ENCODE measurements around the gene S100A13.

The S100A13 gene

GRCh38 chr1:153633754-153634665 is 6.7 kb upstream of the S100A13 start, which contains the start of gene CHTOP:
TSS of gene CHTOP (plus strand) at chr1:153634066. CDS start at chr1:153636589, 2,523 bp downstream.
- no peak for TF ChIP-seq ISL1 (CRISPR knock-in tag; IDR thresholded peaks at IDR 0.05)
- peak; percentile 89; the same call in 1 of the 2 replicates for TF ChIP-seq POU6F1 (CRISPR knock-in tag; IDR thresholded peaks at IDR 0.05; ENCODE audit: borderline replicate concordance, low read depth)
- no peak for TF ChIP-seq ESRRG (CRISPR knock-in tag; IDR thresholded peaks at IDR 0.05)
- TF ChIP-seq ZNF565 (CRISPR knock-in tag; conservative IDR thresholded peaks at IDR 0.05; ENCODE audit: low read depth): no peak
- TF ChIP-seq RARB (CRISPR knock-in tag; IDR thresholded peaks at IDR 0.05): peak; percentile 72; the same call in 1 of the 2 replicates
- 0 out of 2 replicates have a peak, but pooled peaks have one; percentile 33 for TF ChIP-seq PATZ1 (CRISPR knock-in tag; IDR thresholded peaks at IDR 0.05; ENCODE audit: borderline replicate concordance)
- TF ChIP-seq ARNTL (CRISPR knock-in tag; IDR thresholded peaks at IDR 0.05; ENCODE audit: borderline replicate concordance, low read depth): no peak
- ATAC-seq: peak; percentile 96

GRCh38 chr1:153633161-153633753 is 6.0 kb upstream of the S100A13 start:
- no peak for ATAC-seq
- TF ChIP-seq TCF4 (CRISPR knock-in tag; IDR thresholded peaks at IDR 0.05; ENCODE audit: borderline replicate concordance): no peak
- TF ChIP-seq ESRRG (CRISPR knock-in tag; IDR thresholded peaks at IDR 0.05): no peak
- TF ChIP-seq TSHZ2 (CRISPR knock-in tag; IDR thresholded peaks at IDR 0.05): no peak
- TF ChIP-seq ZFP3 (CRISPR knock-in tag; IDR thresholded peaks at IDR 0.05): no peak
- no peak for TF ChIP-seq ZNF565 (CRISPR knock-in tag; conservative IDR thresholded peaks at IDR 0.05; ENCODE audit: low read depth)
- TF ChIP-seq CSRNP3 (CRISPR knock-in tag; IDR thresholded peaks at IDR 0.05): no peak
- TF ChIP-seq TOX (CRISPR knock-in tag; IDR thresholded peaks at IDR 0.05; ENCODE audit: borderline replicate concordance): no peak
- TF ChIP-seq CREB5 (CRISPR knock-in tag; IDR thresholded peaks at IDR 0.05; ENCODE audit: low read depth): no peak
- TF ChIP-seq ISL1 (CRISPR knock-in tag; IDR thresholded peaks at IDR 0.05): no peak
- no peak for TF ChIP-seq ARNTL (CRISPR knock-in tag; IDR thresholded peaks at IDR 0.05; ENCODE audit: borderline replicate concordance, low read depth)
- TF ChIP-seq GLIS3 (CRISPR knock-in tag; IDR thresholded peaks at IDR 0.05): no peak
- TF ChIP-seq ZC3H10 (CRISPR knock-in tag; IDR thresholded peaks at IDR 0.05): no peak
- no peak for TF ChIP-seq SNAI2 (CRISPR knock-in tag; IDR thresholded peaks at IDR 0.05)
- no peak for TF ChIP-seq ZNF8 (CRISPR knock-in tag; IDR thresholded peaks at IDR 0.05)
- TF ChIP-seq BACH2 (CRISPR knock-in tag; IDR thresholded peaks at IDR 0.05; ENCODE audit: borderline replicate concordance): no peak
- no peak for TF ChIP-seq PATZ1 (CRISPR knock-in tag; IDR thresholded peaks at IDR 0.05; ENCODE audit: borderline replicate concordance)
- TF ChIP-seq RARB (CRISPR knock-in tag; IDR thresholded peaks at IDR 0.05): no peak
- no peak for TF ChIP-seq PPARA (CRISPR knock-in tag; IDR thresholded peaks at IDR 0.05; ENCODE audit: borderline replicate concordance)
- TF ChIP-seq ZNF70 (CRISPR knock-in tag; IDR thresholded peaks at IDR 0.05): no peak
- TF ChIP-seq OSR1 (CRISPR knock-in tag; IDR thresholded peaks at IDR 0.05): no peak
